CD1c-positive myeloid dendritic cell (primary cell): ENCODE data around the gene GALR2.

Source experiments
- DNase-seq: peaks from one replicate; pipeline ENCODE4 v3.0.0-alpha.2; 2016; ENCODE audit errors: extremely low spot score

The GALR2 gene

DNA sequence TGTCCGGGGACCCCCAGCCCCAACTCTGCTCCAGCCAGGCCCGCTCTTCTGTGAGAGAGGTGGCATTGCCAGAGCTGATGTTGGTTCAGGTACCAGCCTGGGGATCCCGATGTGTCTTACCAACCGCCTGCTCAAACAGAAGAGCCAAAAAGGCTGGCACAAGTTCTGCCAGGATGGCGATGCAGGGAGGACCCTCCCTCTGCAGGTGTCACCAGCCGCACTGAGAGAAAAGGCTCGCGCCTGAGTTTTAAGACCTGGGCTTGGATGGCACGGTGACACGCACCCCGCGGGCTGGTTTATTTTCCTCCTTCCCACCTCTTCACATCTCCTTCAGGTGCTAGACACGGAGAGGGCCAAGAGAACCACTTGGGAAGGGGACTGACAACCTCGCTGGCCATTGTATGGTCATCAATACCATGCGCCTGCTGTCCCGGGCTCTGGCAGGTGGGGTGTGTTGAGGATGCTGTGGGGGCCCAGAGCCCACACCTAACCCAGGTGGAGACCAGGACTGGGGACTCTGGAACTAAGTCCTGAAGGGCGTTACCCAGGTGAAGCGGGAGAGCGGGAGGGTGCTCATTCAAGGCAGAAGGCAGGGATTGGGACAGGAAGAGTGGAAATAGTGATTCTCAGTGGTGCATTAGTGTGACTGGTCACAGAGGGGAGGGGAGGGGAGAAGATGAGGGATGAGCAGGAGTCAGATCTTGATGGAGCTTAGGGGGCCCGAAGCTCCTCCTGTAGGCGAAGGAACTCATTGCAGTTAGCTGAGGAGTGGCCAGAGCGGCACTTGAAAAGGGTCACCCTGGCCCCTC is 50.2 kb downstream of the GALR2 start:
- DNase-seq, result no peak

DNA sequence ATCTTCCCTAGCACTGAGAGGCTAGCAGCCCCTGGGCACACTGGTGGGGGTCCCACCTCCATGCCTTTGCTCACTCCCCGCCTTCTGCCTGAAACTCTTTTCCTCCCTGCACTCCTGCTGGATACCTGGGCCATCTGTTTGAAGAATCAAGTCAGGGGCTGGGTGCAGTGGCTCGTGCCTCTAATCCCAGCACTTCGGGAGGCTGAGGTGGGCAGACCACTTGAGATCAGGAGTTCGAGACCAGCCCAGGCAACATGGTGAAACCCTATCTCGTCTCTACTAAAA is 50.8 kb downstream of the GALR2 start:
- no peak for DNase-seq

DNA sequence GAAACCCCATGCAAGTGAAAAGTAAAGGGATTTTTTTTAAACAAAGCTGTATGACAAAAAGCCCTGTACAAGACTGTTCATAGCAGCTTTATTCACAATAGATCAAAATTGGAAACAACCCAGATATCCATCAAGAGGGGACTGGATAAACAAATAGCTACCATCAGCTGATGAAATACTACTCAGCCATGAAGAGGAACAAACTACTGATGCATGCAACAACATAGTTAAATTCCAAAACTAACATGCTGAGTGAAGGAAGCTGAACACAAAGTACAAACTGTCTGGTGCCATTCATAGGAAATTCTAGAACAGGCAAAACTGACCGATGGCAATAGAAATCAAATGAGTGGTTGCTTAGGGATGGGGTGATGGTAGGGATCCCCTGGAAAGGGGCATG is 51.3 kb downstream of the GALR2 start:
- DNase-seq, result no peak
